Measurements from ENCODE around the gene KCNMB2.

Gene KCNMB2

GRCh38 chr3:178646186-178646862 is 110.1 kb downstream of the KCNMB2 start:
- DNase-seq (ENCODE audit: low spot score): peak; percentile 22

DNA sequence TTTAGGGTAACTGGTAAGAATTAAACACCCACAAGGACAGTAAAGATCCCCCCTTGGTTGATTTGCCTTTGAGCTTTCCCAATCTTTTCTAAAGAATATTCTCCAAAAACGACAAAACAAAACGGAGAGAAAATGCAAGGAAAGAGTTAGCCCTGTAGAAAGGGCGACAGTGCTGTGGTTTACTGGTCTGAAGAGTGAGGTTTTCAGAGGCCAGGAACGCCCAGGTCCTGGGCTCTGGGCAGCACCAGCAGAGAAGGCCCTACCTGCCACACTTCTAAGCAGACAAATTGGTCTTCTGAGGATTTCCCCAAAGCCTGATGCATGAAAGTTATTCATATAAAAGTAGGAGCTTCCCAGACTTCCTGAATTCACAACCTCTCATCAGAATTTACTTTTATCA is 119.3 kb downstream of the KCNMB2 start:
- no peak for DNase-seq (ENCODE audit: low spot score)

- DNase-seq (ENCODE audit: low spot score): no peak
These were observed 122.6 kb downstream of the KCNMB2 start for GRCh38 chr3:178658694-178659325.

- DNase-seq (ENCODE audit: low spot score): no peak
These were observed 127.1 kb downstream of the KCNMB2 start for GRCh38 chr3:178663201-178663934.

DNA sequence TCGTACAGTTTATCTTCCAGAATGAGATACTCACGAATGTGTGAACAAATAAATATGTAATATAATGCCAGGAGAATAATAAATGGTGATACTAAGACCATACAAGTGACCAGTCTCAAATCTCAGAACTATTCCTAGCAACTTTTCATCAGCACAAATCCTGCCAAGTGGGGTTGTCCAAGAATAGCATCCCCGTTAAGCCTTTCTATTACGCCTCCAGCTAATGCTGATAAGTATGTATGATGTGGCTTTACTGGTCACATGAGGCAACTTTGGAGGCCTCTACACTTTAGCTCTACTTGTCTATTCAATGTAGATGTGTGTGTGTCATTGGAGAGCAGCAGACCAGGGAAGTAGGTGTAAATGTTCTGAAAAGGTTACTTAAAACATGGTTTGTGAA is 129.5 kb downstream of the KCNMB2 start:
- no peak for DNase-seq (ENCODE audit: low spot score)

- DNase-seq (ENCODE audit: low spot score): no peak
These were observed 132.9 kb downstream of the KCNMB2 start for GRCh38 chr3:178669022-178669601.

DNA sequence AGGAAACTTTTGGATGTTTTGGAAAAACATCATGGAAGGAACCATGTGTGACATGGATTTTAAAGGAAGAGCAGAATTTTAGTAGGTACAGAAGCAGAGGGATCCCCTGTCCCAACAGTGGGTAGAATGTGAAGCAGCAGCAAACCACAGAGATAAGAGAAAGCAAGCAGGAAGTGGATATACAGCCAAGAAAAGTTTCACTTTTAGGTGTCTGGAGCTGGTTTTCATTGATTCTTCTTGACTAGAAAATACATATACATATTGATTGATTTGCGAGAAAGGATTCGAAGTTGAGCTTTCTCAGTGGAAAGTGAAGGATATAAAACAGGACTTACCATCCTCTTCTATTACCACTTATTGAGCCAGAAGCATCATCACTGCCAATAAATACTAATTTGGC is 133.5 kb downstream of the KCNMB2 start:
- DNase-seq (ENCODE audit: low spot score): no peak

DNA sequence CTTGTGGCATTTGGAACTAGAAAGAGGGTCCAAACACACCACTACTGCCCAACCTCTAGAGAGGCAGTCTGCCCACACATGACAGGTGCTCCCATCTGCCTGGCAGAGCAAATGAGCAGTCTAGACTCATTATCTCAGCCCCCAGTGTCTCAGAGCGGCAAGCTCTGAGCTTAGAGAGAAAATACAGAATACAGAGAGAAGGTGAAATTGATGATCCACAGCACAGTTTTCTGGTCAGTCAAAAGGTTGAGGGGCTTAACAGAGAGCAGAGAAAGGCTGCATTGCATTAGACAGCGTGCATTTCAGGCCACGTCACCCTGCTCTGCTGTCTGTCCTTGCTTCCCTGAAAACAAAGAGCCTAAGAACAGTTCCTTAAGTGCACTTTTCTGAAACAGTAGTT is 135.1 kb downstream of the KCNMB2 start:
- DNase-seq (ENCODE audit: low spot score): no peak

DNA sequence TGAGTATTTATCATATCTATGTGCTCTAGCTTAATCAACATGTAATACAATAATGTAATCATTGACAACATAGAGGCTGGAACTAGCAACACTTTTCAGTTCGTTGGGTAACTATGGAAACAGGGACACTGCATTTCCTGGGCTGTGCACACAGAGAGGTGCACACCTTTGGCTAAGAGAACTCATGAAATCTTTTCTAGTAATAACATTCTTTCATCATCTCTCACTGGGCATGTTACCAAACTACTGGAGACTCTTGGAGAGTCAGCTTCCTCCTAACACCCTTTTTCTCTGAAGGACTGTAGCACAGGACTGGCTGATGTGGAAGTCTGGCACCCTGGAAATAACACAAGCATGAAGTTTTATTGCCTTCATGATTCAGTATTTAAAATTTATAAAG is 135.6 kb downstream of the KCNMB2 start:
- DNase-seq (ENCODE audit: low spot score): no peak

DNA sequence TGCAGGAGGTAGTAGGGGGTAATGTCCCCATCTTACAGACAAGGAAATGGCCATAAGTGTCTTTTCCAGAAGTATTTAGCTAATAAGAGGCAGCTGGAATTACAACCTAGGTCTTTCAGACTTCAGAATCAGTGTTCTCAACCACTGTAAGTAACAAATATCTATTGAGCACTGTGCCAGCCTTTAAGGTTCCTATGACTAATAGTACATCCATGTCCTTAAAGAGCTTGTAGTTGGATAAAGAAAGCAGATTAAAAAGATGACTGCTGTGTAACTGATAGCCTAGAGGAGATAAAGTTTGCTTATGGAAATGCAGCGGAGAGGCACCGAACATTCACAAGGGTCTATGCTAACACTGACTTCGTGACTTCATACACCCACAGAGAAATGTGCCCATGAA is 136.0 kb downstream of the KCNMB2 start:
- no peak for DNase-seq (ENCODE audit: low spot score)

- DNase-seq (ENCODE audit: low spot score): no peak
These were observed 137.3 kb downstream of the KCNMB2 start for GRCh38 chr3:178673529-178673928.

- no peak for DNase-seq (ENCODE audit: low spot score)
These were observed 139.8 kb downstream of the KCNMB2 start for GRCh38 chr3:178676077-178676476.

DNA sequence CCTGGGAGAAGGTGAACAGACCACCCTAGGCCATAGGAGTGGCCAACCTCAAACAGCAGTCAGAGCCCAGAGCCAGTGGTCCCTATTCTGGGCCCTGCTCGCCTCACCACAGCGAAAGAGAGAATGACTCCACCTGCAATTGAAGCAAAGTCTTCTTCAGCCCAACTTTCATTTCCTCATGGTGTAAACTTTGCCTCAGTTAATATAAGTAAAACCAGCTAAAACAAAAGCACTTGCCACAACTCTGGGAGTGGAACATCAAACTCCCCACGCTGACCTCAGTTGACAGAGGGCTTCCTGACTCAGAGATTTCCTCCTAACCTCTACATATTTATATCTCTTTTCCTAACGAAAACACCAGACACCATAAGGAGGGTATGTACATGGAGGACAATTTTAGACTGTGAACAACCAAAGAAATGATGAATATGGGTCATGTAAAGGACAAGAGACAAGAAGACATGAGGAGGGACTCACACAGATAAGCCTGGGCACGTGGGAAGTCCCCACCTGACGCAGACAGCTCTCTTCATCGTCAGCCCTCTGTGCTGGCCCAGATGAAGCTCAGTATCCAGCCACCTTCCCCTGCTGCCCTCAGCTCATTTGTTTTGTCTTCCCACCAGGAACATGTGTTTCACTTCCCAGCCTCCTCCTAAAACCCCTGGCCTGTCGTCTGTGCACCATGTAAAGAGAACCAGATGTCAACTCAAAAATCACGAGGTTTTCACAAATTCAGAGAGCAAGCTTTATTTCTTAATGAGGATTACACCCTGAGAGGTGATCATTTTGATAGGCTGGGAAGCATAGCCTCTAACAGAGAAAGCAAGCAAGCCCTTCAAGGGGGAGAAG is 140.9 kb downstream of the KCNMB2 start:
- DNase-seq (ENCODE audit: low spot score): no peak

GRCh38 chr3:178677961-178678360 is 141.7 kb downstream of the KCNMB2 start:
- DNase-seq (ENCODE audit: low spot score): no peak

DNA sequence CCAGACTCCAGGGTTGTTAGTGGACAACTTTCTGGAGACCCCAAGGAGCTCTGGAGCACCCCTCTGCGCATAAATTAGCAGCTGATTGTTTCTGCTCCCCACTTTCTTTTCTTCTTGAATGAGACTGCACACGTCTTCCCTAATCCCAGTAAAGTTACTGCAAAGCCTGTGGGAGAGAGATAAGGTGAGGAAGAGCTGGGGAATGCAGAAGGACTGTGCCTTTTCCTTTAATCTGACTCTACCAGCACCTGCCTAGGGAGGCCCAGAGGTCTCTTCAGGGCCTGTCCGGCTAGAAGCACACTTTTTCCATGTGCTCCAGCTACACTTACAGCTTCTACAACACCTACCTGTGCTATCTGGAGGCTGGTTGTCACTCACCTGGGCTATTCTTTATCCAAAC is 143.8 kb downstream of the KCNMB2 start:
- DNase-seq (ENCODE audit: low spot score): no peak

DNA sequence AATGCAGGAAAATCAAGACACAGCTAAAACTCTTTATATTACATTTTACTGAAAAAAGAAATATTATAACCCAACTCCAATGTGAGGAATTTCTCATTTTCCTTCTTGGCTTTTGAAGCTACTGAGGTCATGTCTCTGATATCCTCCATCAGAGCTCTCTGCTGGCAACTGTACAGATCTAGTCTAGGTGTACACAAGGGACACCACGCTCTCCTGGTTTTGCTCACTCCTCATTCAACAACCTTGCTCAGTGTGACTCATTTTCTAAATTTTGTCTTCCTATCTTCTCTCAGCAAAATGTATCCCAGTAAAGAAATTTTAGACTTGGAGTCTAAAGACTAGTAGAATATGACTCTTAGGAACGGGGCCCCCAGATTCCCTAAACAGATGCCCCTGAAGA is 144.3 kb downstream of the KCNMB2 start:
- no peak for DNase-seq (ENCODE audit: low spot score)

- no peak for DNase-seq (ENCODE audit: low spot score)
These were observed 148.8 kb downstream of the KCNMB2 start for GRCh38 chr3:178684881-178685590.

DNA sequence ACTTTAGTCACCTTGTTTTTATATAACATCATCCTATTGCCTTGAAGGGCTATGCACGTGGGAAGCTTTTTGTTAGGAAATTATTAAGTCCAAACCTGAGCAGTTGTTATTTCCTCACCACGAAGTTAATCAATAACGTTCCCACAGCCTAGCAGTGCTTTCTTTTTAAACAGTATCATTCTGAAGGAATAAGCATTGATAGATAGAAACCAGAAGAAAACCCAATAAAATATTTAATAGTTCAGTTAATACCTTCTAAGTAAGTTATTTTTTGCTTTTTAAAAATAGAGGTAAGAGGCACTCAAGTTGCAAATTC is 149.3 kb downstream of the KCNMB2 start:
- DNase-seq (ENCODE audit: low spot score): no peak

DNA sequence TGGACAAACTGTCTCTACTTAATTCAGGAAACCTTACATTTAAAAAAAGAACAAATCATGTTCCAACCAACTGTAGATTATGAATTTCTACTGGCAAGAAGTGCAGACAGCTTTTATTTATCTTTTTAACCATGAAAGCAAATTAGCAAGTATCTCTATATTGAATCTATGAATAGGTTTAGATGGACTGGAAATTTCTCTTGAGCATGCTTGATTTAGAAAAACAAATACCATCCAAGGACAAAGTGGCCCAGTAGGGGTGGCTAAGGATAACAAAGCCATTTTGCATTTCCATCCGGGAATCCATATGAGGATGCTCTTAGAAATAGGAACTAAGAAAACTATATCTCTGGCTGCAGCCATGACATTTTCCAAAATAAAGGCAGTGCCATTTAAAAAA is 150.6 kb downstream of the KCNMB2 start:
- no peak for DNase-seq (ENCODE audit: low spot score)

DNA sequence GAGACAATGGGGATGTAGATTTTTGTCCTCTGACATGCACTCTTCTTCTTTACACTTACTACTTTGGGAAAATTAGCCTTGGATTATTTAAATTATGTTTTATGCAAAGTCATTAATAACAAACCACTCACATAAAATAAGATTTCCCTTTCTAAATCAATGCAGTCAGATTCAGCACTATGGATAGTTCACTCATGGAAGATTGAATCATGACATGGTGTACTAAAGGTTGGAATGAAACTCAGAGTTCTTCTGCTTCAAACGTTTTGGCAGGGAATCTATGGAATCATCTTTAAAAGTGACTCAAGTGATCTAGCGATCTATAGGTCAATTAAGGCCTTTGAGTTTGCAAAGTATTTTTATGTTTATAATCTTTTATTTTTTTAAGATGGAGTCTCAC is 154.3 kb downstream of the KCNMB2 start:
- peak; percentile 28 for DNase-seq (ENCODE audit: low spot score)

- DNase-seq (ENCODE audit: low spot score): no peak
These were observed 163.1 kb downstream of the KCNMB2 start for GRCh38 chr3:178699364-178699763.

DNA sequence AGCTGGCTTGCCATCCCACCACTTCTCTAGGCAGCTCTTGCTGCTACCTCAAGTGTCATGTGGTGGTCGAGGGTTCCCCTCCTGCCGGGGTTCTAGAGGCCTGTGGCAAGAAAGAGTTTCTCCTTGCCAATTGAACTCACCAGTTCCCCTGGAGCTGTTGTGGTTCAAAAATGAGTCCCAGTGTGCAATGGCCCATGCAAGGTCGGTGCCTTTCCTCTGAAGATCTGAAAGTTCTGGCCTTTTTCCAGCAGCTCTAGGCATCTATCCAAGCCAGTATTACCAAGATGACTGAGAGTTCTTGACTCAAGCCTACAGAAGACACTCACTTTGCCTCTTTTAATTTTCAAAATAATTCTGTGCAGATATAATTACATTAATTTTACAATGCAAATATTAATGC is 163.6 kb downstream of the KCNMB2 start:
- DNase-seq (ENCODE audit: low spot score): no peak
